Left kidney (tissue), 8 donors: ENCODE data around the gene C1orf53. TPM values are rescaled to one million over a fixed set of nuclear protein-coding genes. Genes with fewer than 3 reads are reported as not detected.
"Not testable (repeated sequence)": the region's sequence is repeated elsewhere in the genome, so short reads cannot be mapped to it uniquely, and the experiment has no call there.

ENCODE experiments used
- DNase-seq: peaks from one replicate; pipeline ENCODE4 v3.0.0-alpha.2; 2013
- long read RNA-seq, 8 donors: transcript quantifications; one replicate each; lab custom pipeline, GENCODE V29; 2026
- polyA plus RNA-seq: library from polyadenylated mRNA; unstranded; fragments of 120-200 nt; gene quantifications from one replicate; pipeline ENCODE4 v1.2.1, GENCODE V29; 2013; ENCODE audit not compliant: insufficient read length

The C1orf53 gene
- polyA plus RNA-seq, result 1.9 TPM
- long read RNA-seq, donor 1, transcript C1orf53-201 (3 exons, 588 nt), result major isoform, 5 of 5 reads
- long read RNA-seq, donor 1, partial matches to known transcripts, result 0 of 5 reads
- long read RNA-seq, donor 1, other reads (novel, unspliced or antisense), result 0 of 5 reads
- long read RNA-seq, donor 2, transcript C1orf53-201 (3 exons, 588 nt), result major isoform, 7 of 7 reads
- long read RNA-seq, donor 2, partial matches to known transcripts, result 0 of 7 reads
- long read RNA-seq, donor 2, other reads (novel, unspliced or antisense), result 0 of 7 reads
- long read RNA-seq, donor 3, transcript C1orf53-201 (3 exons, 588 nt), result major isoform, 5 of 5 reads
- long read RNA-seq, donor 3, partial matches to known transcripts, result 0 of 5 reads
- long read RNA-seq, donor 3, other reads (novel, unspliced or antisense), result 0 of 5 reads
- long read RNA-seq, donor 4, partial matches to known transcripts, result 0 of 3 reads
- long read RNA-seq, donor 4, other reads (novel, unspliced or antisense), result 0 of 3 reads
- long read RNA-seq, donor 5, transcript C1orf53-201 (3 exons, 588 nt), result major isoform, 7 of 7 reads
- long read RNA-seq, donor 5, partial matches to known transcripts, result 0 of 7 reads
- long read RNA-seq, donor 5, other reads (novel, unspliced or antisense), result 0 of 7 reads
- long read RNA-seq, donor 6, partial matches to known transcripts, result 0 of 2 reads
- long read RNA-seq, donor 6, other reads (novel, unspliced or antisense), result 0 of 2 reads
- long read RNA-seq, donor 7, transcript C1orf53-201 (3 exons, 588 nt), result major isoform, 7 of 7 reads
- long read RNA-seq, donor 7, partial matches to known transcripts, result 0 of 7 reads
- long read RNA-seq, donor 7, other reads (novel, unspliced or antisense), result 0 of 7 reads
- long read RNA-seq, donor 8, partial matches to known transcripts, result 0 of 1 reads
- long read RNA-seq, donor 8, other reads (novel, unspliced or antisense), result 0 of 1 reads

DNA sequence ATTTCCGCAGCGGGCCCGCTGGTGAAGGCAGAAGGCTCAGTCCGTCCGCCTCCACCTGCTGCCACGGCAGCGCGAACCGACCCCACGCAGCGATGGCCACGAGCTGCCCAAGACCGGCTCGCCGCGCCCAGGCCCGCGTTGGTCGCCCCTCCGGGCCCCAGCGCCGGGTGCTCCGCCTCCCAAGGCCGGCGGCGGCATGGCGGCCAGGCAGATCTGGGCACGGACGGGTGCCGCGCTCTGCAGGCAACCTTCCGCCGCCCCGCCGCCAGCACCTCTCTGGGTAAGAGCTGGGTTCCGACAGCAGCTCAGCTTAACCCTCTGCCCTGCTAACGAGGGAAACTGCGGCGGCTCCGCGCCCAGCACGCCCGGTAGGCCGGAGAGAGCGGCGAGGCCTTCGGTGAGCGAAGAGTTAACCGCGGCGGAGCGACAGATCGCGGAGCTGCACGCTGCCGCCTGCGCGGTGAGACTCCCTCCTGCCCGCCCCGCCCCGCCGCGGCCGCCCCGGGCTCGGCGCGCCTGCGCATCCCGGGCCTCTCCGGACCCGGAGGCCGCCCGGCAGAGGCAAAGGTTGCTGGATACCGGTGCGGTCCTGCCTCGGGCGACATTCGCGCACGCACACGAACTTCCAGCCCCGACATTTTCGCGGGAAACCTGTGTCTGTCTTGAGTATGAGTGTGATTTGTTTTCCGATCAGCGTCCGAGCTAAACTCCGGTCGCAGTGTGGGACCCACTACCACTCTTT is at the start of gene C1orf53:
C1orf53 (plus strand) TSS at position 177 of the 742 bp plus-strand sequence; CDS start at position 197, 20 bp downstream.
- peak; percentile 81 for DNase-seq

DNA sequence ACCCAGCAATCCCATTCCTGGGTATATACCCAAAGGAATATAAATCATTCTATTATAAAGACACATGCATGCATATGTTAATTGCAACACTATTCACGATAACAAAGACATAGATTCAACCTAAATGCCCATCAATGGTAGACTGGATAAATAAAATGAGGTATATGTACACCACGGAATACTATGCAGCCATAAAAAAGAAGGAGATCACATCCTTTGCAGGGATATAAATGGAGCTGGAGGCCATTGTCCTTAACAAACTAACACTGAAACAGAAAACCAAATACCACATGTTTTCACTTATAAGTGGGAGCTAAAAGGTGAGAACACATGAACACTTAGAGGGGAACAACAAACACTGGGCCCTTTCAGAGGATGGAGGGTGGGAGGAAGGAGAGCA is 46.7 kb upstream of the C1orf53 start:
- not testable (repeated sequence) for DNase-seq

DNA sequence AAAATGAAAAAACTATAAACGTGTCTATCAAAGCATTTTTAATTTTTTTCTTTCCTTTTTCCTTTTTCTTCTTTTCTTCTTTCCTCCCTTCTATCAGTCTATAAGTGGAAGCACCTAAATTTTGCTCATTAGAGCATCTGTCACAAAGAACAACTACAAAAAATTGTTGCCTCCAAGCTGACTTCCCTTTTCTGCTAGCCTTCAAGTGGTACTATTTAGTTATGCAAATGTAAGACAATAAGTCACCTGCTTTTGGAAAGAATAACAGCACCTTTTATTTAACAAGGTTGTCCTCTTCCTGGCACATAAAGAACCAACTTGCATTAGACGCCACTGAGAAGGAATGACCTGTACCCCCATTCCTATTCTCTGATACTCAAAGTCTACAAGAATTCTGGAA is 45.0 kb upstream of the C1orf53 start:
- no peak for DNase-seq

DNA sequence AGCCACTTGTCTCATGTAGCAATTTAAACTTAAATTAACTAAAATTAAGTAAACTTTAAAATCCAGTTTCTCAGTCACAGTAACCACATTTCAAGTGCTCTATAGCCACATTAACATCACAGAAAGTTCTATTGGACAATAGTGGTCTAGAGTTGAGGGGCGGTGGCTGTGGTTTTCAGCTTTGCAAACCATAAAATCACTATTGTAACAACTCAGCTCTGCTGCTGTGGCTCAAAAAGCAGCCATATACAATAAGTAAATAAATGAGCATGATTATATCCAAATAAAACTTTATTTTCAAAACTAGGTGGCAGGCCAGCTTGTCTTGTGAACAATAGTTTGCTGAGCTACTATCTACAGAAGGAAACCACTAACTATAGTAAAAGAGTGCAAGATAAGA is 43.4 kb upstream of the C1orf53 start:
- DNase-seq, result no peak

DNA sequence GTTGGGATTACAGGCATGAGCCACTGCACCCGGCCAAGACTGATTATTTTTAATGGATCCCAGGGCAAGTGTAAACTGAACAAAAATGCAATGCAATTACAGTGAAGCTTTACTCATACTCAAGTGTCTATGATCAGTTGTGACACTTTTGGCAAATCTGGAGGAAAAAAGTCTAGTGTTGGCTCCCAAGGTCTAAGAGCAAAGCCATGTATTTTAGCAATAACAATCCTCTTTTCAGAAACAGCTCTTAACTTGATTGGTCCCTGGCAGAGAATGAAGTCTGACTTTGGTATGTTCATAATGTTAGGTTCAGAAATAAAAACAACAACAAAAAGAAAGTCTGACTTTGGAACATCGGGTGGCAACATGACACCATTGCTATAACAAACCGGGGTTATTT is 40.2 kb upstream of the C1orf53 start:
- no peak for DNase-seq

DNA sequence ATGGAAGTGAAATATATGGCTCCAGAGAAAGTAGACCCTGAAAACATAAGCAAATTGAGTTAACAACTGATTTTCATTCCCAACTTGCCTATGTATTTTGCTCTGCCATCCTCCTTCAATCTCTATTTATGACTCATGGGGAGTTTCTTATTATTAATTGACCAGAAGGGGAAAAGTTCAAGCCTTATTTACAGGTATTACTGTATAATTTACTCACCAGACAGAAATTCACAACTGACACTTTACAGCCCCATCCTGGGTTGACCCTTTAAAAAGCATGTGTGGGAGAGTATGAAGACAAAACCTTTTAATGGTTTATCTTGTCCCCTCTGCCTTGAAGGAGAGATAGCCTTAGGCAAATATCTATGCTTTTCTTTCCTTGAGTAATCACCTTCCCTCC is 39.8 kb upstream of the C1orf53 start:
- DNase-seq, result no peak

DNA sequence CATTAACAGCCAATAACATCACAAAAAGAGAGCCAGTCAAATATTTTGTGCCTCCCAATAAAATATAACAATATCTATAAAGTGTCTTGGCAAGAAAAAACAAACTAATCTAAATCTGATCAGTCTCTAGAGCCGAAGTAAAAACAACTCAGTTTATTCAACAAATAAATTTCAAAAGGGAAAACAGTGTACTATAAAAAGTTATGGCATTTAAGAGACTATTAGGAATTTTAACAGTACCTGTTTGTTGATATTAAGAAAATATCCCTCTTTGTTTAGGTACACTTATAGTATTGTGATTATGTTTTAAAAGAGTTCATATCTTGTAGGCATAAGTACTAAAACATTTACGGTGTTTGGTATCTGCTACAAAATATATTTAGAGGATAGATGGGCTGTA is 36.6 kb upstream of the C1orf53 start:
- no peak for DNase-seq

DNA sequence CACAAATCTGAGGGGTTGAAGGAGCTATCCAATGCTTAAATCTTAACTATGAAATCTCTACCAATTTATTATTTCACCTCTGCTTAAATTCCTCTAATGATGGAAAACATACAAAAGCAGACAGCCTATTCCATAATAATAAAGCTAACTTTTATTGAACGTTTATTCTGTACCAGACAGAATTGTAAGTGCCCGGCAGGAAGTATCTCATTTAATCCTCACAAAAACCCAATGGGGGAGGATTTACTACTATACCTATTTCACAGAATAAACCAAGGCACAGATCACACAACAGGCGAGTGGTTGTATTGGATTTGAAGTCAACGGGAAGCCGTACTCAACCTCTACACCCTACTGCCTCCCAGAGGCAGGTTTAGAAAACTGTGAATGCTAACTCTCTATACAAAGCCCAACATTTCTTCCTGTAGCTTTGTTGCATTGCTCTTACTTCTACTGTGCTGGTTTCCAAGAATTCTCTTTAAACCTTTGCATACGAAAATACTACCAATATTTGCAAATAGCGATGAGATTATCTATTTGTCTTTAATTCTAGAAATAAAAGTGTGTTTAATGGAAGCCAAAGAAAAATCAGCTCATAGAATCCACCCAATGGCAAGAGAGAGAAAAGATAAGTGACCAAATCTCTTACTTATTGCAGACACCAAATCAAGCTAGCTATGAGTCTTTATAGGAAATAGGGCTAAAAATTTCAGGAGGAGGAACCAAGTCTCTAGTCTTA is 33.5 kb upstream of the C1orf53 start:
- peak; percentile 19 for DNase-seq

DNA sequence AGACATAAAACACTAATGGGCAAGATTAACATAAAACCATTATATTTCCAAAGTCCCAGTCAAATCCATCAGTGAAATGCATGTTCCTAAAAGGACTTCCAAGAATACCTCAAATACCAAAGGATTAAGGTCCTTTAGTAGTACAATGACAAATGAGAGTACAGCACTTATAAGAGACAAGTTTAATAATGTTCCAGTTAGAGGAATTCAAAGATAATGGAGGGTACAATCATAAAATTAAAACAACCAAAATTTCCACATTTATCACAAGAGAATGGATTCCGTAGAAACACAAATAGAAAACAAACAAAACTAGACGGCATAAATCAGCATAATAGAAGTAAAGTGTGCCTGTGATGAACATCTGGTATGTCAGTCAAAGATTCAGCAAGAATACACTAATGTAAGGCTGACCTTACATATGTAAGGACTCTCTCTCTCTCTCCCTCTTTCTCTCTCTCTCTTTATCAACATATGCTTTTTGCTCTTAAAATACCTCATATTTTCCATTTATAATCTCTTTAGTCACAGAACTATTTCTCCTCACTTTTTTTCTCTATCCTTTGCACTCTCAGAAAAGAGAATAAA is 32.8 kb upstream of the C1orf53 start:
- no peak for DNase-seq

DNA sequence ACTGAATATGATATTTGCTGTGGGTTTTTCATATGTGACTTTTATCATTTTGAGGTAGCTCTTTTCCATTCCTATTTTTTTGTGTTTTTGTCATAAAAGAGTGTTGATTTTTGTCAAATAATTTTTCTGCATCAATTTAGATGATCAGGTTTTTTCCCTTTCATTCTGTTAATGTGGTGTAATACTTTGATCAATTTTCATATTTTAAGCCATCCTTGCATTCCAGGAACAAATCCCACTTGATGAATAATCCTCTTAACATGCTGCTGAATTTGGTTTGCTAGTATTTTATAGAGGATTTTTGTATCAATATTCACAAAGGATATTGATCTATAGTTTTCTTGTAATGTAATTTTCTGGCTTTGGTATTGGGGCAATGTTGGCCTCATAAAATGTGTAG is 25.5 kb upstream of the C1orf53 start:
- DNase-seq, result no peak

DNA sequence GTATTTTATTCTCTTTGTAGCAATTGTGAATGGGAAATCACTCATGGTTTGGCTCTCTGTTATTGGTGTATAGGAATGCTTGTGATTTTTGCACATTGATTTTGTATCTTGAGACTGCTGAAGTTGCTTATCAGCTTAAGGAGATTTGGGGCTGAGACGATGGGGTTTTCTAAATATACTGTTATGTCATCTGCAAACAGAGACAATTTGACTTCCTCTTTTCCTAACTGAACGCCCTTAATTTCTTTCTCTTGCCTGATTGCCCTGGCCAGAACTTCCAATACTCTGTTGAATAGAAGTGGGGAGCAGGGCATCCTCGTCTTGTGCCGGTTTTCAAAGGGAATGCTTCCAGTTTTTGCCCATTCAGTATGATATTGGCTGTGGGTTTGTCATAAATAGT is 22.0 kb upstream of the C1orf53 start:
- not testable (repeated sequence) for DNase-seq

DNA sequence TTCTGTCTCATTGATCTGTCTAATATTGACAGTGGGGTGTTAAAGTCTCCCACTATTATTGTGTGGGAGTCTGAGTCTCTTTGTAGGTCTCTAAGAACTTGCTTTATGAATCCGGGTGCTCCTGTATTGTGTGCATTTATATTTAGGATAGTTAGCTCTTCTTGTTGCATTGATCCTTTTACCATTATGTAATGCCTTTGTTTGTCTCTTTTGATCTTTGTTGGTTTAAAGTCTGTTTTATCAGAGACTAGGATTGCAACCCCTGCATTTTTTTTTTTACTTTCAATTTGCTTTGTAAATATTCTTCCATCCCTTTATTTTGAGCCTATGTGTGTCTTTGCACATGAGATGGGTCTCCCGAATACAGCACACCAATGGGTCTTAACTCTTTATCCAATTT is 20.2 kb upstream of the C1orf53 start:
- DNase-seq, result not testable (repeated sequence)

DNA sequence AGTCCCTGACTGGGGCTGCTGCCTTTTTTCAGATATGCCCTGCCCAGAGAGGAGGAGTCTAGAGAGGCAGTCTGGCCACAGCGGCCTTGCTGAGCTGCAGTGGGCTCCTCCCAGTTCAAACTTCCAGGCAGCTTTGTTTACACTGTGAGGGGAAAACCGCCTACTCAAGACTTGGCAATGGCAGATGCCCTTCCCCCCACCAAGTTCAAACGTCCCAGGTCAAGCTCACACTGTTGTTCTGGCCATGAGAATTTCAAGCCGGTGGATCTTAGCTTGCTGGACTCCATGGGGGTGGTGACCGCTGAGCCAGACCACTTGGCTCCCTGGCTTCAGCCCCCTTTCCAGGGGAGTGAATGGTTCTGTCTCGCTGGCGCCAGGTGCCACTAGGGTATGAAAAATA is 18.3 kb upstream of the C1orf53 start:
- no peak for DNase-seq

DNA sequence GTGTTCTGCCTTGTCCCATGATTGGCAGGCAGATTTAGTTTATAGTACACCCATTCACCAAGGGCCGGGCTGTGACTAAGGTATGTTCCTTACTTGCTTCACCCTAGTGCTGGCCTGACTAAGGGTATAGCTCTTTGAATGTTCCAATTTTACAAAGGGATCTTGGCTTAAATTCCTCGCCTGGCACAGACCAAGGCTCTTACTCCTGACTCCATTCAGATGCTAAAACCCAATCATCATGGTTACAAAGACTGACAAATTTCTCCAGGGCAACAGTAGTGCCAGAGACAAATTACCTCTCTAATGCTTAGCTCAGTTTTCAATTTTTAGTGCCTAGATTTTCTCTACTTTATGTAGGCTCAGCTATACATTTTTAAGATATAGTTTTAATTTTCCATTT is 11.5 kb upstream of the C1orf53 start:
- no peak for DNase-seq

DNA sequence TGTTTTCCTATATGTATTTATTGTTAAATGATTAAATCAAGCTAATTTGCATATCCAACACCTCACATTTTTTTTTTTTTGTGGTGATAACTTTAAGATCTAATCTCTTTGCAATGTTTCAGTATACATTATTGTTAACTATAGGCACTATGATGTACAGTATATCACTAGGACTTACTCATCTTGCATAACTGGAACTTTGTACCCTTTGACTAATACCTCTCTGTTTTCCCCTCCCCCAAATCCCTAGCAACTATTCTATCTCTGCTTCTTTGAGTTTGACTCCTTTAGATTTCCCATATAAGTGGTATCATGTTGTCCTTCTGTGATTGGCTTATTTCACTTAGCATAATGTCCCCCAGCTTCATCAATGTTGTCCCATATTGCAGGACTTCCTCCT is 9.7 kb upstream of the C1orf53 start:
- DNase-seq, result no peak

DNA sequence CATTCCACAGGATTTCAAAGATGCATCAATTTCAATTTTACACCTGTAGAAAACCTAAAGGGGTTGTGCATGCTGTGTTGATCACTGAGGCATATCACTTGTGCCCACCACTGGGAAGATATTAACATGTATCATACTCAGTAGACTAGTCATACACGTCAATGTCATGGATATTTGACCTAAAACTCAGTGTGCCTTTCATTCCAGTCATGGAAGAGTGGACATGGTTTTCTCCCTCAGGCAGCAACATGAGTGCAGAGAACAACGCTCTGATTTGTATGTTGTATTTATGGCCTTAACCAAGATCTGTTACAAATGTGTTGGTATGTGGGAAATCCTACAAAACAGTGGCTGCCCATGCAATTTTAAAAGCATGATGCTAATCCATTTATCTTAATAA is 6.1 kb upstream of the C1orf53 start:
- DNase-seq, result no peak

DNA sequence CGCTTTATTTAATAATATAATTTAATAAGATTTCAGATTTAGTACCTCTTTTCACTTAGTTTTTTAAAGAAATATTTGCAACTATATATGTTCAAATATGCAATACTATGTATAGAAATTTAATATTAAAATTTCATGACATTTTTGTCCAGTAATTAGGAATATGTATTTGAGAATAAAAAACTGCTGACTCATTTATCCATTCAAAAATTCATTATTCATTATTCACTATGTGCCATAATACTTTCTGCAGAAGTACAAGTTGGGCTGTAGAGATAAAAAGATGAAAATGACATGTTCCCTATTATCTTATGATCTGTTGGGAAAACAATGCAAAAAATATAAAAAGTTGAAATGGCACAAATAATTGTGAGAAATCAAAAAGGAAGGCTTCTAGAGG is 3.4 kb upstream of the C1orf53 start:
- DNase-seq, result no peak

DNA sequence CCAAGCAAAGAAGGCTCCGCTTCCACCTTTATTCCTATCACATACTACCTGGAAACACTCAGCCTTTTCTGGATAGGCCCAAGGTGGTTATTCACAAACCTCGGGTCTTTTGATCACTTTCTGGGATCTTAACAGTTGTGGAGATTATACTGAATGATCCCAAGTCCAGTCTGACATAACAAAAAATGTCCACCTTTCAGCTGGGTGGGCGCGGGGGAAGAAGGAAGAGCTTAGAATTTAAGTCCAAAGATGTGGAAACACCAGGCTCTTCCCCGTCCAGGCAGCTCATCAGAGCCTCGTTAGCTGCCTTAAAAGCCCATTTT is 338 bp upstream of the C1orf53 start:
- DNase-seq, result no peak

DNA sequence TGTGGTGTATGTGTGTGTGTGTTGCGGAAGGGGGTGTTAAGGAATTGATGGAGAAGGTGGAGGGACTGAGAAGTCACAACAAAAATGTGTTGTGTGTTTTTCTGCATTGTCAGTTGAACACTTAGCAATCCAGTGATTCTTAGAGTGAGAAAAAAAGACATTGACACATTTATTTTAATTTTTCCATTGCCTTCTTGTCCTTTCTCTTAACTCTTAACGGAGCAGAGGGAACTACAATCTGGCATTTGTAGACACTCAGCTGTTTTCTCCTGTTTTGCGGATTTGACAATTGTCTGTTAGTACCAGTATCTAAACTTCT is 725 bp downstream of the C1orf53 start:
- no peak for DNase-seq

DNA sequence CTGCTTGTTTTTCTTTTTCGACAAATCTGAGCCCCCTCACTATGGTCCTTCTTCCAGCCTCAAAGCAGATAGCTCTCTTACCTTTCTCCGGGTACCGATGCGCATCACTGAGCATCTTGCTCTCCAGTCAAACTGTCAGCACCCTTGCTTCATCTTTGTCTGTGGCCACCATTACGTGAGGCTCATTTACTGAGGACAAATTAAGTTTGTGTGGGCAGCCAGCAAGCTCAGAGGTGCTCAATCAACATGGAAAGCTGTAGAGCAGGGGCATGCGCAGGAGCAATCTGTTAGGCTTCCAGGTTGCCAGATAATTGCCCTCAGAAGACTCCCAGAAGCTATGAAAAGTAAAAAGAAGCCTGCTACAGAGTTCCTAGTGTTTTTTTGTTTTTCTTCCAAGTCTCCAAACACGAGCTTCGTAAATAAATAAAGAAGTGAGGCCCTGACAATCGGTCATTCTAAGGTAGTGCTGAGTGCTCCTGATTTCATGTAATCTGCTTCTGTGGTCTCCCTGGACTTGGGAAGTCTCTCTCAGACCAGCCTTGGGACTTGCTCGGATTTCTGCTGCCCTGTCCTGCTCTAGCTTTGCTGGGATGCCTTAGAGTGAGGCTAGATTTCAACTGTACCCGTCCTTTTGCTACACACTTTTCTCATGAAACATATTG is 1.8 kb downstream of the C1orf53 start:
- DNase-seq, result no peak
